Fibroblast of lung (primary cell): ENCODE data around the gene MICAL3.

Experiments used
- EZH2 ChIP-seq: IDR thresholded peaks from 2 replicates; pipeline ENCODE4 v1.5.1; 2012; ENCODE audit warnings: low read length, control low read depth, mild to moderate bottlenecking; ENCODE audit errors: missing control alignments
- TF ChIP-seq, protein P1 (sequence below), 2 donors: IDR thresholded peaks in 1 of 2; conservative IDR thresholded peaks in 1 of 2; 1 replicate in 1 of 2; 2 replicates in 1 of 2; pipeline ENCODE4 v1.5.1; 2011 to 2012; ENCODE audit warnings: low read length in 2 of 2, control low read depth in 1 of 2, inconsistent platforms in 1 of 2, low read depth in 1 of 2, mild to moderate bottlenecking in 1 of 2

GRCh38 chr22:17972385-17973191 is 51.8 kb downstream of the MICAL3 start:
- TF ChIP-seq, protein P1, sequence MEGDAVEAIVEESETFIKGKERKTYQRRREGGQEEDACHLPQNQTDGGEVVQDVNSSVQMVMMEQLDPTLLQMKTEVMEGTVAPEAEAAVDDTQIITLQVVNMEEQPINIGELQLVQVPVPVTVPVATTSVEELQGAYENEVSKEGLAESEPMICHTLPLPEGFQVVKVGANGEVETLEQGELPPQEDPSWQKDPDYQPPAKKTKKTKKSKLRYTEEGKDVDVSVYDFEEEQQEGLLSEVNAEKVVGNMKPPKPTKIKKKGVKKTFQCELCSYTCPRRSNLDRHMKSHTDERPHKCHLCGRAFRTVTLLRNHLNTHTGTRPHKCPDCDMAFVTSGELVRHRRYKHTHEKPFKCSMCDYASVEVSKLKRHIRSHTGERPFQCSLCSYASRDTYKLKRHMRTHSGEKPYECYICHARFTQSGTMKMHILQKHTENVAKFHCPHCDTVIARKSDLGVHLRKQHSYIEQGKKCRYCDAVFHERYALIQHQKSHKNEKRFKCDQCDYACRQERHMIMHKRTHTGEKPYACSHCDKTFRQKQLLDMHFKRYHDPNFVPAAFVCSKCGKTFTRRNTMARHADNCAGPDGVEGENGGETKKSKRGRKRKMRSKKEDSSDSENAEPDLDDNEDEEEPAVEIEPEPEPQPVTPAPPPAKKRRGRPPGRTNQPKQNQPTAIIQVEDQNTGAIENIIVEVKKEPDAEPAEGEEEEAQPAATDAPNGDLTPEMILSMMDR (conservative IDR thresholded peaks at IDR 0.05 in 1 of 2, IDR thresholded peaks at IDR 0.05 in 1 of 2; ENCODE audit: low read depth in 1 of 2, low read length in 2 of 2), result no peak
- TF ChIP-seq EZH2, result no peak
